HepG2 (cell line): Measurements from ENCODE around the gene LITAF.

Source experiments
- ATF3 ChIP-seq: sonication (generic); formaldehyde crosslinking; IDR thresholded peaks from 2 replicates; pipeline ENCODE4 v1.4.0; 2020; ENCODE audit warnings: missing genetic modification reagents
- ZNF777 ChIP-seq: sonication (generic); formaldehyde crosslinking; IDR thresholded peaks from 2 replicates; pipeline ENCODE4 v1.4.0; 2020; ENCODE audit warnings: missing genetic modification reagents

- no peak for TF ChIP-seq ATF3
- TF ChIP-seq ZNF777 (CRISPR knock-in tag): no peak; the same call in 1 of the 2 replicates
Measured at GRCh38 chr16:11632455-11632939, 45.8 kb upstream of the LITAF start.
